Measurements from ENCODE around the gene WDR19.
"Not testable (repeated sequence)": the region's sequence is repeated elsewhere in the genome, so short reads cannot be mapped to it uniquely, and the experiment has no call there.

WDR19 gene

DNA sequence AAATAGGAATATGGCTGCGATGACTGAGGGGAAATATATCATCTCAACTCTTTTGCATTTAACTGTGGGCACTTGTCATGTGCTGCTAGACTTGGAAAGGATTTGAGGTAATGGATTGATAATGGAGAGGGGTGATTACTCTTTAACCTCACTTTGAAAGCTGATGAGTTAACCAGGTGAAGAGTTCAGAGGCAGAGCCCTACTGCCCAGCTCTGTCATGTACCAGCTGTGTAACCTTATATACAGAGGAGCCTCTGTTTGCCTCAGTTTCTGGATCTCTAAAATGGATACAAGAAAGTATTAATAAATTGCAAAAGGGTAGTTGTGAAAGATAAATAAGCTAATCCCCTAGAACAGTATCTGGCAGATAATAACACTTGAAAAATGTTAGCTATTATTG is 51.5 kb downstream of the WDR19 start:
- no peak for DNase-seq

- DNase-seq: no peak
Measured at GRCh38 chr4:39235021-39235420, 52.7 kb downstream of the WDR19 start.

DNA sequence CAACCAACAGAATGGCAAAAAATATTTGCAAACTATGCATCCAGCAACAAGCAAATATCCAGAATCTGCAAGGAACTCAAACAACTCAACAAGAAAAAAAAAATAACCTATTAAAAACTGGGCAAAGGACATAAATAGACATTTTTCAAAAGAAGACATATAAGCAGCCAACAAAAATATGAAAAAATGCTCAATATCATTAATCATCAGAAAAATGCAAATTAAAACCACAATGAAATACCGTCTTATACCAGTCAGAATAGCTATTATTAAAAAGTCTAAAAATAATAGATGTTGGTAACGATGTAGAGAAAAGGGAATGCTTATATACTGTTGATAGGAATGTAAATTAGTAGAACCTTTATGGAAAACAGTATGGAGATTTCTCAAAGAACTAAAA is 53.4 kb downstream of the WDR19 start:
- DNase-seq: no peak

GRCh38 chr4:39237179-39237578 is 54.9 kb downstream of the WDR19 start:
- no peak for DNase-seq

GRCh38 chr4:39243462-39243861 is 61.1 kb downstream of the WDR19 start:
- DNase-seq: no peak

DNA sequence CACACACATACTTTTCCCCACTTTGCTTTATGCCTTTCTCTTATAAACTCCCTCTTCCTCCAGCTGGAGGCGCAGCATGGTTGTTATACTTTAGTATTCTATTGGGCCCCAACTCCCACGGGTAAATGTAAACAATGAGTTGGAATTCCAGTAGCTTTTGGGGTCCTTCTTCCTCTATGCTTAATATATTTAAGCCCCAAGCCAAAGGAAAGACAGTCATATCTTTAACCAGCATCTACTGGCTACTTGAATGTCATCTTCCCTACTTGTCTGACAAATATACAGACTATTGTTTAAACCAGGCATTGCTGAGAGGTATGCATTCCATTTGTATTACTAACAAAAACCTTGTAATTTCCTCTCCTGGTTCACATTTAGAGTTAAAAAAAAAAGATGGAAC is 72.9 kb downstream of the WDR19 start:
- DNase-seq: no peak

DNA sequence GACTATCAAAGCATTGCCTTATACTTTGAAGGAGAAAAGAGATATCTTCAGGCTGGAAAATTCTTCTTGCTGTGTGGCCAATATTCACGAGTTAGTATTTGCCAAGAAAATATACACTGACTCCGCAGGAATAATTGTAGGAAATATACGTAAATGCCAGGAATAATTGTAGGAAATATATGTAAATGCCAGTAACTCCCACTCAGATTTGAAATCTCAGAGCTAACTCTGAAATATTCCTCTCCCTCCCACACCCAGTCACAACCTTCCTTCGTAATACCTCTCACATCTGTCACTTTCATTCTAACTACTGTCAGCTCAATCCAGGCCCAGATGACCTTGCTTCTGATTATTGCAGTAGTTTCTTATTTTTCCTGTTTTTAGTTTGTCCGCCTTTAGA is 73.5 kb downstream of the WDR19 start:
- no peak for DNase-seq

- DNase-seq: no peak
Measured at GRCh38 chr4:39256436-39256835, 74.1 kb downstream of the WDR19 start.

GRCh38 chr4:39259571-39260330 is 77.4 kb downstream of the WDR19 start:
- no peak for DNase-seq

DNA sequence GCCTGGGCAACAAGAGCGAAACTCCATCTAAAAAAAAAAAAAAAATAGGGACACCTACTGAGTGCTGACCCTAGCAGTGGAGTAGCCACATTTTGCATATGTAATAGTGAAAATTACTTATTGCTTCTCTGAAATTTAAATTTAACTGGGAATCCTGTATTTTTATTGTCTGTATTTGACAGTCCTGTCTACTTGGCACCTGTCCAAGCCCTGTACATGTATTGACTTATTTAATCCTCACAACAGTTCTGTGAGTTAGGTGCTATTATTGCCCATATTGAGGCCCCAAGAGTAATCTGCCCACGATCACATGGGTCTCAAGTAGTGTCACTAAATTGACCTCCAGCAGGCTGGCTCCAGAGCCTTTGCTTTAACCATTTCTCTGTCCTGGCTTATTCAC is 81.6 kb downstream of the WDR19 start:
- DNase-seq: no peak

- DNase-seq: no peak
Measured at GRCh38 chr4:39274503-39274902, 92.2 kb downstream of the WDR19 start.

GRCh38 chr4:39277661-39278060 is 95.3 kb downstream of the WDR19 start:
- not testable (repeated sequence) for DNase-seq

DNA sequence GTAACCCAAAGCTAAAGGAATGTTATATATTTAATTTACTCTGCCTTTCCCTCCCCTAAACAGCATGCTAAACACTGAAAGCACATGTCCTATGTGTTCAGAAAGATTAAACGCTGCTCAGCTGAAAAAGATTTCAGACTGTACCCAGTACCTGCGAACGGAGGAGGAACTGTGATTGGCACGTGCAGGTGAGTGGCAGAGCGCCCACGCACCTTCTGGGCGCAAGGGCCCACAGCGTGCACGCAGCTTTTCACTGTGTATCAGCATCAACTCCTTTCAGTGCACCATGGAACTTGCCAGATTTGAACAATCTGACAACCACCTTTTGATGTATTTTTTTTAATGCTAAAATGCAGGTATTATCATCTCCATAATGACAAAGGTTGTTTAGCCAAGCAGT is 96.1 kb downstream of the WDR19 start:
- DNase-seq: no peak

DNA sequence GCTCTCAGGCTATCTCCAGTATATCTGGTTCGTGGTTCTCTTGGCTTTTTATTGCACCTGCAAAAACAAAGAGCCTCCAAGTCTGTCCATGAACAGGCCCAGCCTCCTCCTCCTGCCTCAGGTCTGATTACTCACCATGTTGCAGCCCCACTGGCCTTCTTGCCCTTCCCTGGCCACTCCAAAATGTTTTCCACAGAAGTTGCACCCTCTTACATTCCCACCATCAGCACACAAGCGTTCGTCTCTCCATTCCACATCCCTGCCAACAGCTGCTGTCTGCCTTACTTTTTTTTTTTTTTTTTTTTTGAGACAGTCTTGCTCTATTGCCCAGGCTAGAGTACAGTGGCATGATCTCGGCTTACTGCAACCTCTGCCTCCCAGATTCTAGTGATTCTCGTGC is 97.1 kb downstream of the WDR19 start:
- DNase-seq: no peak

DNA sequence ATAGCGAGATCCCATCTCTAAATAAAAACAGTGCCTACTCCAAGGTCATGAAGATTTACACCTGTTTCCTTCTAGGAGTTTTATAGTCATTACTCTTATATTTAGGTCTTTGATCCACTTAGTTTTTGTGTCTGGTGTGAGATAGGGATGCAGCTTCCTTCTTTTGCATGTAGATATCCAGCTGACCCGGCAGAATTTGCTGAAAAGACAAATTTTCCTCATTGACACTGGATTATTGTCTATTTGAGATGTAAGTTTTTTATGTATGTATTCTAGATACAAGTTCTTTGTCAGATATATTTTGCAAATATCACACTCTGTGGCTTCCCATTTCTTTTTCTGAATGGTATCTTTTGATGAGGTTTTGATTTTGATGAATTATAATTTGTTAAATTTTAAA is 98.4 kb downstream of the WDR19 start:
- no peak for DNase-seq

GRCh38 chr4:39285111-39285795 is 102.9 kb downstream of the WDR19 start:
- no peak for DNase-seq

DNA sequence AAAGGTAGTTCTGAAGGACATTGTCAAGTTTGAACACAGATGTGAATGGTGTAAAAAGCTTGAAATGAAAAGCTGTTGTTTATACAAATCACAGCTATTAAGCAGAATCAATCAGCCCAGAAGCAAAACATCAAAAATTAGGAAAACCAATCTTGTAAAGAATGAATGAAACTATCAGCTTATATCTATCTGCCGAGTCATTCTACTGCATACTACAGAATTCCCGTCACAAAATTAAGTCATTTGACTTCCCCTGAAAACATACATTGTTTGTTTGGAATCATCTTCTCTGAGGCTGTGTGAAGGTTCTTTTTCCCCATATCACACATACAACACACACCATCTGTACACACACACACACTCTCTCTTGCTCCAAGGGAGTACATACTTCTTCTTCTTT is 103.5 kb downstream of the WDR19 start:
- no peak for DNase-seq

- no peak for DNase-seq
Measured at GRCh38 chr4:39286263-39286662, 103.9 kb downstream of the WDR19 start.

DNA sequence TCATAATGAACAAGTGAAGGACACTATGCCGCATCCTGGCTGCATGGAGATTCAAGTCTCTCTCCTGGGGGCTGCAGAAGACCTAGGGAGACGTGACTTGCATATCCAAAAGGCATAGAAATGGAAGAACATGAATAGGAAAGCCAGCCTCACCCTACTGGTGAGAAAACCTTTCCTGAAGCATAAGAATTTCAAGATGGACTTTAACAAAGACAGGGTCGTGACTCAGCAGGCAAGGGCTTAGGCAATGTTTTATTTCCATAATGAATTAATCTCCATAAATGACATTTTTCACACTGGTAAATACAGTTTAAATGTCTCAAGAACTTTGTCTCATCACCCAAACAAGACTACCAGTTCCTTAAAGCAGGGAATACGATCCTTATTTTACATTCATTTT is 104.9 kb downstream of the WDR19 start:
- DNase-seq: no peak

- no peak for DNase-seq
Measured at GRCh38 chr4:39291686-39292085, 109.4 kb downstream of the WDR19 start.

DNA sequence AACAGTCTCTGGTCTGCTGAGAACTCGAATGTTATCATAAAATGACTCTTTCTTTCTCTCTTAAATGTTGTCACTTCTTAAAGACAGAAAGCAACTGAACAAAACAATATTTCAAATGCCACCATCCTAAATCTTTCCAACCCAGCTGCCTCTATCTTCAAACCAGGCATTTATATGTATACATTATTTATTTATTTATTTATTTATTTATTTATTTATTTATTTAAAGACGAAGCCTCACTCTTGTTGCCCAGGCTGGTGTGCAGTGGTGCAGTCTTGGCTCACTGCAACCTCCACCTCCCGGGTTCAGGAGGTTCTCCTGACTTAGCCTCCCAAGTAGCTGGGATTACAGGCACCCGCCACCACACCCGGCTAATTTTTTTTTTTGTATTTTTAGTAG is 110.1 kb downstream of the WDR19 start:
- DNase-seq: not testable (repeated sequence)

- no peak for DNase-seq
Measured at GRCh38 chr4:39295784-39296183, 113.5 kb downstream of the WDR19 start.

DNA sequence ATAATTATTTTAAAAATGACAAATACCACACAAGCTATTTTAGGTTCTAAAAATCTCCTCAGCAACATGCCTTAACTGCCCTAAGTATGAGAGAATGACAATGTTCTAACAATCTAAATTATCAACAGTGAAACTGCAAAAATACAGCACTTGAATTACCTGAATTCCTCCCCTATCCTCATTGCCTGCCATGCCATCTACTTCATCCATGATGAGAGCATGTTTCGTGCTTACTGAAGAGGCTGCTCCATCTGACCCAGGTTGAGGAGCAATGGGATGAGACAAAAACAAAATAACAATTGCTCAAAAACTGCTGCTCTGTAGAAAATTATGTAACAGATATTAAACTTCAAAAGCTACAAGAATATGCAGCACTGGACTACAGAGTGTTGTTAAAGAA is 120.6 kb downstream of the WDR19 start:
- no peak for DNase-seq

DNA sequence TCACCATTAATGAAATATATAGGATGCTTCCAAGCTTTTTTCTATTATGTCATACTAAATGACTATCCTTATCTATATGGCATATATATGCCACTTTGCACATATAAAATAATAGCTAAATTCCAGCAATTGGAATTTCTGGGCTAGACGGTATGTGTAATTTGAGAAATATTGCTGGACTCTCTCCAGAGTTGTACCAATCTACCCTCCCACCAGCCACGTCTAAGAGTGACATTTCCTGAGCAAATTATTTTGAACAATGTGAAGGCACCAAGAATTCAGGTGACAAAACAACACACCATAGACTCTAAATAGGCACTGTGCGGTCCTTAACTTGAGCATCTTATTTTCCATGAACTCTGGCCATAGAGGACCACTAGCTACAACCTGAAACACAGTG is 121.5 kb downstream of the WDR19 start:
- DNase-seq: no peak

DNA sequence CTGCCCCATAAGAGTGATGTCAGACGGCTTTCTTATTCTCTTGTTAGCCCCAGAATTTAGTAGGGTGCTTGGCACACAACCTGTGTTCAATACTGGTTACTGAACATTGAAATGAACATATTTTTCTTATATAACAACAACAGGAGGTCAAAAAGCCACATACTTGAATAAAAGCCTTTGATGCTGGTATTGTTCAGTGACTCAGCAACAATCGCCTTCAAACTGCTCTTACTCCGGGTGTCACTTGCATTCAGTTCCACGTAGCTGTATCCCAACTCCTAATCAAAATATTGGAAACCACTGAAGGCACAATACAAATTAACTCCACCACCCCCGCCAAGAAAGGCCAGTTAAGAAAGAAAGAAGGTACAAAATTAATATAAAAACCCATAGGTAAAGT is 122.3 kb downstream of the WDR19 start:
- no peak for DNase-seq
